Right cardiac atrium (tissue), 5 donors: ENCODE measurements around the gene ZNF281. TPM values are rescaled to one million over a fixed set of nuclear protein-coding genes. Genes with fewer than 3 reads are reported as not detected.
"Not testable (repeated sequence)": the region's sequence is repeated elsewhere in the genome, so short reads cannot be mapped to it uniquely, and the experiment has no call there.

Source experiments
- ATAC-seq, 2 donors: fragments of 200-7000 bp; cut with Tn5 transposase; one replicate each; pipeline versions ENCODE4 v1.8.0 to v1.9.1; 2020; ENCODE audit warnings: moderate library complexity in 2 of 2, mild to moderate bottlenecking in 1 of 2
- DNase-seq, 3 donors: peaks; one replicate each; pipeline ENCODE4 v3.0.0-alpha.2; 2020
- H3K27ac ChIP-seq: one replicate; pipeline ENCODE4 v1.5.1; 2013; ENCODE audit warnings: mild to moderate bottlenecking, low read length, control low read depth, moderate library complexity
- H3K27me3 ChIP-seq: one replicate; pipeline ENCODE4 v1.6.1; 2013; ENCODE audit not compliant: control insufficient read depth, insufficient read depth
- H3K4me1 ChIP-seq: one replicate; pipeline ENCODE4 v1.6.1; 2013; ENCODE audit warnings: low read length; ENCODE audit not compliant: control insufficient read depth, insufficient read depth
- H3K4me3 ChIP-seq: one replicate; pipeline ENCODE4 v1.5.1; 2013; ENCODE audit warnings: low read length, control low read depth
- H3K9me3 ChIP-seq: one replicate; pipeline ENCODE4 v1.6.1; 2013; ENCODE audit warnings: low read length; ENCODE audit not compliant: control insufficient read depth
- WGBS: extraction: QIAGEN DNeasy Blood & Tissue Kit; methylation state at CpG from one replicate; pipeline ENCODE4 v1.1.7; 2013; 5-methylcytosine and 5-hydroxymethylcytosine counted together
- intact Hi-C, 4 donors: fragments of 100-400 bp; cut with DNase I; formaldehyde crosslinking; loops; one replicate each; pipeline versions ENCODE4 v1.11.0 to v1.14.0; 2022 to 2023
- polyA plus RNA-seq: library from polyadenylated mRNA; stranded (reverse); fragments of 200-250 nt; gene quantifications from one replicate; pipeline ENCODE4 v1.2.3, GENCODE V29; 2013
- total RNA-seq, 4 donors: library from RNA; stranded (reverse); fragmentation: NEBNext Ultra II Directional; extraction: Animal tissue kit (Norgen Biotek cat#: 25700); gene quantifications; one replicate each; pipeline ENCODE4 v1.2.1, GENCODE V29; 2021
- donor health status: healthy with polysubstance abuse.
- donor health status: DM: no; HTN: yes; CAD: no.
- donor health status: DM: no; HTN: no; CAD: no.
- donor health status: DM: no; HTN: yes; CAD: no; lungs with severe emphysema.
- donor health status: DM: yes; HTN: yes; CAD: no.

The ZNF281 gene
- total and polyA plus RNA-seq, 5 donors = 4.0 to 9.2 (median 9.0) TPM

GRCh38 chr1:200428482-200429205, 18.8 kb upstream of the ZNF281 start:
- no peaks in the 10 kb centered on the region for H3K4me1 ChIP-seq
- intact Hi-C loops = no loop called here
- ATAC-seq = no peak
- no peak overlapping the region for H3K27ac ChIP-seq
- DNase-seq = no peak
- no peak overlapping the region for H3K4me3 ChIP-seq
- no peaks in the 10 kb centered on the region for H3K9me3 ChIP-seq
- WGBS = 61% methylated on average over 4 of the region's 4 CpGs
- H3K27me3 ChIP-seq = no peaks in the 10 kb centered on the region

GRCh38 chr1:200427744-200428143, 17.9 kb upstream of the ZNF281 start:
- Histone ChIP-seq H3K27ac (no peak overlapping the region), H3K4me1 (no peaks in the 10 kb centered on the region), H3K27me3 (no peaks in the 10 kb centered on the region), H3K4me3 (no peak overlapping the region), H3K9me3 (no peaks in the 10 kb centered on the region)
- WGBS = 90% methylated on average over 5 of the region's 5 CpGs
- ATAC-seq = no peak
- DNase-seq = no peak
- intact Hi-C loops = no loop called here

DNA sequence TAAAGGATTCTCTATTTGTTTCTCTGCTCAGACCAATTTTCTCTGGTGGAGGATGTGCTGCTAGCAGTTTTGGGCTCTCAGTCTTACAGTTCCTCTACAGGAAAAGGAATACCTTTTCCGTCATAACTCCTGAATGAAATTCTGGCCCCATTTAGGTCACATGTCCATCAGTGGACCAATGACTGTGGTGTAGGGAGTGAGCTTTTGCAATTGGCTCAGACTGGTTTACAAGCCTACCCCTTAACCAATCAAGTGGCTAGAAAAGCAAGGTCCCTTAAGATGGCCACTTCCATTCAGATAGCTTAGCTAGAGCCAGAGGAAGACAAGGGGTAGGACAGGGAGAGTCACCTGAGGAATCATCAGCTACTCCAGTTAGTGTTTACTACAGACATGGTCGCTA, 16.4 kb upstream of the ZNF281 start:
- no peaks in the 10 kb centered on the region for H3K27me3 ChIP-seq
- H3K9me3 ChIP-seq = no peaks in the 10 kb centered on the region
- no peak for DNase-seq
- intact Hi-C loops = no loop called here
- H3K27ac ChIP-seq = no peak overlapping the region
- WGBS = 98% methylated on average over 2 of the region's 2 CpGs
- H3K4me3 ChIP-seq = no peak overlapping the region
- no peak for ATAC-seq
- no peaks in the 10 kb centered on the region for H3K4me1 ChIP-seq

DNA sequence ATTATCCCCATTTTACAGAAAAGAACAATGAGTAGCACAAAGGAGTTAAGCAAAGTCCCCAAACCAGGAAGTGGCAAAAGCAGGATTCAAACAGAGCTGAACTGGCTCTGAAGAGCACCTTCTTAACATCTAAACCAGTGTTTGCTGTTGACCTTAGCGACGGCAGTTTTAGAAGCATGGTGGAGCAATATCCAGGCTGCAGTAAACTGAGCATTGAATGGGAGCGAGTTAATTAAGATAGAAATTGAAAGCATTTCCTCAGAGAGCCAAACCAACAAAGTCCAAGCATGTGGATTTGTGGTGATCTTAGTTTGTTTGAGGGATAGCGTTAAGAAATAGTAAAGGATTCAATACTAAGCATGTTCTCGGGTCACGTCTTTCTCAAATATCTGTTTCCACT, 13.4 kb upstream of the ZNF281 start:
- DNase-seq = no peak
- no peaks in the 10 kb centered on the region for H3K4me1 ChIP-seq

GRCh38 chr1:200422211-200422610, 12.4 kb upstream of the ZNF281 start:
- H3K27me3 ChIP-seq = no peaks in the 10 kb centered on the region
- intact Hi-C loops = no loop called here
- H3K27ac ChIP-seq = no peak overlapping the region
- ATAC-seq = no peak
- no peaks in the 10 kb centered on the region for H3K4me1 ChIP-seq
- no peak overlapping the region for H3K4me3 ChIP-seq
- WGBS = 94% methylated on average over 3 of the region's 3 CpGs
- no peaks in the 10 kb centered on the region for H3K9me3 ChIP-seq
- no peak for DNase-seq

More for the DNA sequence above, 13.4 kb upstream of the ZNF281 start:
- no peak overlapping the region for H3K4me3 ChIP-seq
- no peaks in the 10 kb centered on the region for H3K27me3 ChIP-seq
- no peak overlapping the region for H3K27ac ChIP-seq
- H3K9me3 ChIP-seq = no peaks in the 10 kb centered on the region
- intact Hi-C loops = no loop called here
- 93% methylated on average over 6 of the region's 6 CpGs for WGBS
- ATAC-seq = no peak

- DNase-seq = peak in 2 of 3 donors; percentile 55 to 61
- WGBS = 28% methylated on average over 2 of the region's 2 CpGs
- H3K4me1 ChIP-seq = no peaks in the 10 kb centered on the region
- H3K27ac ChIP-seq = no peak overlapping the region
- no peaks in the 10 kb centered on the region for H3K9me3 ChIP-seq
- H3K4me3 ChIP-seq = no peak overlapping the region
- peak; percentile 74 to 77 for ATAC-seq
- H3K27me3 ChIP-seq = no peaks in the 10 kb centered on the region
- intact Hi-C loops = no loop called here
These were observed 6.2 kb upstream of the ZNF281 start for GRCh38 chr1:200415789-200416593.

DNA sequence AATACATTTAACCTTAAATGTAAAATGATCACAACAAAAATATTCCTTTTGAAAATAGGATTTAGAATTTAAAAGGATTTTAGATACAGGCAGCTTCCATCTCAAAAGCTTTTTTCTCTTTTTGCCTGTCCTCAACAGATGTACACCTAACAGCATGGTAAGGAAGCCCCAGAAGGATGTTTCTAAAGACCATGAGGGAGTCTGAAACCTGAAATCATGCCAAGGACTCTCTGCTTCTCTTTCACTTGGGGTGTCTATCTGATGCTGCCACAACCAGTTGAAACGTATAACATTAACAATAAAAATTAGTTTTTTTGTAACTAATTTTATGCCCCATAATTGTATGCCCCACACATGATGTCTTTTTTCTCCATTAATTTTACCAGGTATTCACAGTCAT, 5.4 kb upstream of the ZNF281 start:
- DNase-seq (no peak), ATAC-seq (no peak)
- Histone ChIP-seq H3K27ac (no peak overlapping the region), H3K27me3 (no peaks in the 10 kb centered on the region), H3K9me3 (no peaks in the 10 kb centered on the region), H3K4me3 (no peak overlapping the region), H3K4me1 (no peaks in the 10 kb centered on the region)
- 75% methylated on average over 1 of the region's 1 CpG for WGBS
- intact Hi-C loops = no loop called here

DNA sequence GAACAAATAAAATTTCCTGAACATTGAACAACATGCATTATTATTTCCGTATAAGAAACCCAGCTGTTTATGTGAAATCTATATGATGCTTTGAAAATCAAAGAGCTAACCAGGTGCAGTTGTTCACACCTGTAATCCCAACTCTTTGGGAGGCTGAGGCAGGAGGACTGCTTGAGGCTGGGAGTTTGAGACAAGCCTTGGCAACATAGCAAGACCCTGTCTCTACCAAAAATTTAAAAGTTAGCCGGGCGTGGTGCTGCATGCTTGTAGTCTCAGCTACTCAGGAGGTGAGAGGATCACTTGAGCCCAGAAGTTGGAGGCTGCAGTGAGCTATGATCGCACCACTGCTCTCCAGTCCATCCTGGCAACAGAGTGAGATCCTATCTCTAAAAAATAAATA, 4.8 kb upstream of the ZNF281 start:
- ATAC-seq (no peak), DNase-seq (no peak)
- no peak overlapping the region for H3K27ac ChIP-seq
- intact Hi-C loops = no loop called here
- H3K4me1 ChIP-seq = no peaks in the 10 kb centered on the region
- H3K27me3 ChIP-seq = no peaks in the 10 kb centered on the region
- H3K9me3 ChIP-seq = no peaks in the 10 kb centered on the region
- 91% methylated on average over 4 of the region's 4 CpGs for WGBS
- H3K4me3 ChIP-seq = no peak overlapping the region

DNA sequence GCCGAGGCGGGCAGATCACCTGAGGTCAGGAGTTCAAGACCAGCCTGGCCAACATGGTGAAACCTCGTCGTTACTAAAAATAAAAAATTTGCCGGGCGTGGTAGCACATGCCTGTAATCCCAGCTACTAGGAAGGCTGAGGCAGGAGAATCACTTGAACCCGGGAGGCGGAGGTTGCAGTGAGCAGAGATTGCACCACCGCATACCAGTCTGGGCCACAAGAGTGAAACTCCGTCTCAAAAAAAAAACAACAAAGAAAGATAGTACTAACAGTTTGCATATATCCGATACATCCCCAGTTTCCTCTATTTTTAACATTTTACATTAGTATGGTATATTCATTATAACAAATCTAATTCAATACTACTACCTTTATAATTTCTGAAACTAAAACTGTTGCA, 3.9 kb upstream of the ZNF281 start:
- H3K27ac ChIP-seq, intact Hi-C loops, H3K4me1 ChIP-seq, ATAC-seq, H3K27me3 ChIP-seq, DNase-seq, H3K9me3 ChIP-seq, H3K4me3 ChIP-seq: not testable (repeated sequence)
- 63% methylated on average over 11 of the region's 11 CpGs for WGBS

DNA sequence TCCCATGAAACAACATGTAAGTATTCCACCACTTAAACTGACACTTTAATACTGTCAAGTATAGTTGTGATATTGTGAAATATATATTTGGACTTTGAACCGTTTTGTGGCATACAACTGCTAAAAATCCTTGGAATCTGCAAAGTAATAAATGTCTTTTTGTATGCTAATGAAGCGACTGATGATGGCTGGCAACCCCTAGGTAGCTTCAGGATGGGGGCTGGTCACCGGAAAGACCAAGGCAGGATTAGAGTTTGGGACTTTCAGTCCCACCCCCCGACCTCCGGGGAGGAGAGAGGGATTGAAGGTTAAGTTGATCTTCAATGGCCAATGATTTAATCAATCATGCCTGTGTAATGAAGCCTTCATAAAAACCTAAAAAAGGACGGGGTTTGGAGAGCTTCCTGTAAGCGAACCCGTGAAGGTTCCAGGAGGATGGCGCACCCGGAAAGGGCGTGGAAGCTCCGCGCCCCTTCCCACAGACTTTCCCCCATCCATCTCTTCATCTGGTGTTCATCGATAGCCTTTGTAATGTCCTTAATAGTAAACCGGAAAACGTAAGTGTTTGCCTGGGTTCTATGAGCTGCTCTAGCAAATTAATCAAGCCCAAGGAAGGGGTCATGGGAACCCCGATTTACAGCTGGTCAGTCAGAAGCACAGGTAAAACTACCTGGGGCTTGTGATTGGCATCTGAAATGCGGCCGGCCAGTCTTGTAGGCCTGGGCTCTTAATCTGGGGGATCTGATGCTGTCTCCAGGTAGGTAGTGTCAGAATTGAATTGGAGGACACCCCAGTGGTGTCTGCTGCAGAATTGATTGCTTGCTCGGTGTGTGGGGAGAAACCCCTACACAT, 1.8 kb upstream of the ZNF281 start:
- Histone ChIP-seq H3K27ac (no peak overlapping the region), H3K4me1 (peaks cover 13% of the 10 kb centered on the region), H3K9me3 (no peaks in the 10 kb centered on the region), H3K27me3 (no peaks in the 10 kb centered on the region), H3K4me3 (no peak overlapping the region)
- DNase-seq = no peak
- ATAC-seq = no peak
- intact Hi-C loops = no loop called here
- 39% methylated on average over 20 of the region's 20 CpGs for WGBS

GRCh38 chr1:200410566-200410878, 686 bp upstream of the ZNF281 start:
- Histone ChIP-seq H3K4me3 (peak overlapping the region; percentile 88), H3K27ac (no peak overlapping the region), H3K9me3 (no peaks in the 10 kb centered on the region), H3K4me1 (peaks cover 13% of the 10 kb centered on the region), H3K27me3 (no peaks in the 10 kb centered on the region)
- WGBS = 8% methylated on average over 8 of the region's 8 CpGs
- ATAC-seq (no peak), DNase-seq (no peak)
- intact Hi-C loops = no loop called here
